Inferior parietal cortex (tissue), 1 donor: Measurements from ENCODE around the gene AOC1.

Experiments used
- DNase-seq: peaks from one replicate; pipeline ENCODE4 v3.0.0-alpha.2; 2016; ENCODE audit errors: extremely low spot score

Gene AOC1

DNA sequence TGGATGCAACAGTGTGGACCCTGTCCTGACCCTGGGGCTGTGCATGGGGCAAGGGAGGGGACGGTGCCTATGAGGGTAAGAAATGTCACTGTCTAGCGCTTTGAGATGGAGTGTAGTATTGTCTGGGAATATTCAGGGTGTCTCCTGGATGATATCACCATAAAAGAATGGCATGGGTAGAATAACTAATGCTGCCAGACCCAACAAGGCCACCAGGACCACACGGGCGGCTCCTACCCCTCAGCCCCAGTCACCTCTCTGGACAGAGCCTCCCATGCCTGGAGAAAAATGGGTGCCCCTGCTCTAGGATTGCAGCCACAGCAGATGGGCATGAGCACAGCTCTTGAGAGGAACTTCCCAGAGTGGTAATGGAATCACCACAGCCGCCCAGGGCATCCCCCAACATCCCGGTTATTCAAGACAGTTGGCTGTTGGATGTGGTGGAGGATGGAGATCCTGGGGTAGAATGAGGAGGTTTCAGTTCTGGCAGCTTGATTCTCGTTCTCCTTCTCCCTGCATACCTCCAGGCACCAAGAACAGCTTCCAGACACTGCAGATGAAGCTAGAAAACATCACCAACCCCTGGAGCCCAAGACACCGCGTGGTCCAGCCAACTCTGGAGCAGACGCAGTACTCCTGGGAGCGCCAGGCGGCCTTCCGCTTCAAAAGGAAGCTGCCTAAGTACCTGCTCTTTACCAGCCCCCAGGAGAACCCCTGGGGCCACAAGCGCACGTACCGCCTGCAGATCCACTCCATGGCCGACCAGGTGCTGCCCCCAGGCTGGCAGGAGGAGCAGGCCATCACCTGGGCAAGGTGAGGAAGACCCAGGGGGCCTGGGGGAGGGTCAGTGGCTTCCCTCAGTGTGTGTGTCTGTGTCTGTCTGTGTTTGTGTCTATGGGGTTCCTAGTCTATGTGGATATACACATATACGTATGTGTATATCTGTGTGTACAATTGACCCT, 6.2 kb downstream of the AOC1 start:
- no peak for DNase-seq

DNA sequence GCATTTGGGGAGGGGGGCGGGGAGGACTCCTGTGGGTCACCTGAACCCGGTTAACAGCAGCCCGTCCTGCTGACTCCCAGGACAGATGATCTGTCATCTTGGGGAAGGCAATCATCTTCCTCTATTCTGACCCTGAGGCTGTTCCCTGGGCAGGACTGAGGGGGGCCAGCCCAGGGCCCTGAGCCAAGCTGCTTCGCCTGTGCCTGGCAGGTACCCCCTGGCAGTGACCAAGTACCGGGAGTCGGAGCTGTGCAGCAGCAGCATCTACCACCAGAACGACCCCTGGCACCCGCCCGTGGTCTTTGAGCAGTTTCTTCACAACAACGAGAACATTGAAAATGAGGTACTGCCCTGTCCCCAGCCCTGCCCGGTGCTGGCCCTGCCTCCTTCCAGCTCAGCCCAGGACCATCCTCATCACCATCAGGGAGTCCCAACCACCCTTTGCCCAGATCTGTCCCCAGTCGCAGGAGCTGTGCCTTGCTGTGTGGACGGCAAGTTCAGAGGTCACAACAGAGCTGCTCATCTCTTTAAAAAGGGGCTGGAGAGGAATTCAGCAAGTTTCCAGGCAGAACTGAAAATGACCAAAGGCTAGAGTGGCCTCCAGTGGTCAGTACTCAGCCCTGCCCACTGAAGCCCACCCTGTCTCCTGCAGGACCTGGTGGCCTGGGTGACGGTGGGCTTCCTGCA, 8.1 kb downstream of the AOC1 start:
- no peak for DNase-seq

DNA sequence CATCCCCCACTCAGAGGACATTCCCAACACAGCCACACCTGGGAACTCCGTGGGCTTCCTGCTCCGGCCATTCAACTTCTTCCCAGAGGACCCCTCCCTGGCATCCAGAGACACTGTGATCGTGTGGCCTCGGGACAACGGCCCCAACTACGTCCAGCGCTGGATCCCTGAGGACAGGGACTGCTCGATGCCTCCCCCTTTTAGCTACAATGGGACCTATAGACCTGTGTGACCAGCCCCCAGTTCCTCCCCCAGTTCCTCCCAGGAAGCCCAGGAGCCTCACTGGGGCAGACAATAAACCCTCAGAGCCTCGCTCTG, 8.6 kb downstream of the AOC1 start:
- DNase-seq: no peak

GRCh38 chr7:150862356-150862755, 10.0 kb downstream of the AOC1 start:
- DNase-seq: no peak

- no peak for DNase-seq
Observed at GRCh38 chr7:150863946-150864345, 11.6 kb downstream of the AOC1 start.

DNA sequence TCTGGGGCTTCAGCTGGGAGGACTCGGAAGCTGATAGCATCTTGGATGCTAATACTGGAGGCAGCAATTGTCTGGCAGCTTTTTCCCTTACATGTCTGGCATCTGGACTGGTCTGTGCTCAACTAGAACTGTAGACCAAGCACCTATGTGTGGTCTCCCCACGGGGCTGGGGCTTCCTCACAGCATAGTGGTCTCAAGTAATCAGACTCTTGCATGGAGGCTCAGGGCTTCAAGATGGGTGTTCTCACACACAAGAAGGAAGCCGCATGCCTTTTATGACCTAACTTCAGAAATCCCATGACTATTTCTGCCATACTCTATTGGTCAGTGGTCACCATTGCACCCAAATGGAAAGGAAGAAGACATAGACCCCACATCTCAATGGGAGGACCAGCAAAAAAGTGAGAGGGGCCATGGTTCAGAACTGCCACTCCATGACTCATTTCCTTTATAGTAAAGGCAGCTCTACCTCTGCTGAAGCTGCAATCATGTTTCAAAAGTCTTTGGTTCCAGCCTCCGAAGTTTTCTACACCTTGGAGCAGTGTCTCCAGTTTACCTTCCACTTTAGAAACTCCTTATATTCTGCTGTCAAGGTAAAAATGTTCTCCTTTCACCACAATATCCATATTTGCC, 14.7 kb downstream of the AOC1 start:
- DNase-seq: no peak

- DNase-seq: no peak
Observed at GRCh38 chr7:150867605-150868004, 15.3 kb downstream of the AOC1 start.

- no peak for DNase-seq
Observed at GRCh38 chr7:150869467-150869866, 17.1 kb downstream of the AOC1 start.

DNA sequence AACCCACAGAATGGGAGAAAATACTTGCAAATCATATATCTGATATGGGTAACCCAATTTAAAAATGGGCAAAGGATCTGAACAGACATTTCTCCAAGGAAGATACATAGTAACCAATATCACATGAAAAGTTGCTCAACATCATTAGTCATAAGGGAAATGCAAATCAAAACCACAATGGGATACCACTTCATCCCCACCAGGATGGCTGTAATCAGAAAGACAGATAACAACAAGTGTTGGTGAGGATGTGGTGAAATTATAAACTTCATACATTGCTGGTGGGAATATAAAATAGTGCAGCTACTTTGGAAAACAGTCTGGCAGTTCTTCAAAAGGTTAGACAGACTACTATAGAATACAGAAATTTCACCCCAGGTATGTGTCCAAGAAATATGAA, 19.3 kb downstream of the AOC1 start:
- no peak for DNase-seq

- DNase-seq: no peak
Observed at GRCh38 chr7:150874401-150875198, 22.3 kb downstream of the AOC1 start.

DNA sequence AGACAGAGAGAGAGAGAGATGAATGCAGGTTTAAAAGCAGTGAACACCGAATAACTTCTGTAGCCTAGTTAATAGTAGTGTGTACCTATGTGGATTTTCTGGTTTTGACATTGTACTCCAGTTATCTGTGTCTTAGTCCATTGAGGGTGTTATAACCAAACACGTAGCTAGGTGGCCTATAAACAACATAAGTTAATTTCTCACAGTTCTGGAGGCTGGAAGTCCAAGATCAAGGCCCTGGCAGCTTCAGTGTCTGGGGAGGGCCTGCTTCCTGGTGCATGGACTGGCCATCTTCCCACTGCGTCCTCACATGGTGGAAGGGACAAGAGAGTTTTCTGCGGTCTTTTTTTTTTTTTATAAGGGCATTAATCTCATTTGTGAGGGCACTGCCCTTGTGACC, 23.5 kb downstream of the AOC1 start:
- DNase-seq: no peak

DNA sequence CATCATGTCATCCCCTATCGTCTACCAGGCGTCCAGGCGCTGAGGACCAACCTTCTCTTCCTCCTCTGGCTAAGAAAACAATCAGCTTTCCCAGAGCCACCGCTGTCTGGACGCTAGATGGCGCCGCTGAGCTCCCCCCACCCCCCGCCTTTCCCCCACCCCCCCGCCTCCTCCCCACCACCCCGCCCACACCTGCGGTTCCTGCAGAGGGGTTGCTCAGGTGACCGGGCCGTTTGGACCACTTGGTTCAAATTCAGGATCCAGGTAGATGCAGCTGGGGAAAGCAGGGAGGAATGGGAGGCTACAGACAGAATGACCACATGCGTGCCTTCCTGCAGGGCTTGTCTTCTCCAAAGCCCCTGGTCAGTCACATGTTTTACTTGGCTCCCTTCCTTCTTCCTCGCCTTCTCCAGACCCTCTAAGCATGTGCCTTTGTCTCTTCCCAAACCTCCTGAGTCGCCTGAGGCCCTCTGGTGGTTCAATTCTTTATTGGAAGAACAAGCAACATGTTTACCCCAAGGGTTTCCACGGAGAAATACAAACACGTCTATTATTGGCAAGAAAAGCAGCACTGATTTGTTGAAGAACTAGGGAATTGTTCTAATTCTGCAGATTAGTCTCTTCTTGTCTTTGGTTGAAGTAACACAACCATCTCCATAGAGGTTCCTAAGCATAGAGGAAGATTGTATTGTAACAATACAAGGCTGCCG, 24.7 kb downstream of the AOC1 start:
- DNase-seq: peak; percentile 69

- no peak for DNase-seq
Observed at GRCh38 chr7:150877536-150877935, 25.2 kb downstream of the AOC1 start.

- no peak for DNase-seq
Observed at GRCh38 chr7:150879345-150879744, 27.0 kb downstream of the AOC1 start.

DNA sequence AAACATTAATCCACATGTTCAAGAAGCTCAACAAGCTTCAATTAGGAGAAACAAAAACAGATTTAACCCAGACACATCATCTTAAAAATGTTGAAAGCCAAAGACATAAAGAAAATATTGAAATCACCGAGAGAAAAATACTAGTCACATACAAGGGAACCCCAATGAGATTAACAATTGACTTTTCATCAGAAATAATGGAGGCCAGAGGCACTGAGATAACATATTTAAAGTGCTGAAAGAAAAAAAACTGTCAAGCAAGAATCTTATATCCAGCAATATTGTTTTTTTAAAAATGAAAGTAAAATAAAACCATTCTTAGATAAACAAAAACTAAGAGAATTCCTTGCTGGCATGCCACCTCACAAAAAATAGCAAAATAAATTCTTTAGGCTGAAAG, 28.9 kb downstream of the AOC1 start:
- DNase-seq: no peak

DNA sequence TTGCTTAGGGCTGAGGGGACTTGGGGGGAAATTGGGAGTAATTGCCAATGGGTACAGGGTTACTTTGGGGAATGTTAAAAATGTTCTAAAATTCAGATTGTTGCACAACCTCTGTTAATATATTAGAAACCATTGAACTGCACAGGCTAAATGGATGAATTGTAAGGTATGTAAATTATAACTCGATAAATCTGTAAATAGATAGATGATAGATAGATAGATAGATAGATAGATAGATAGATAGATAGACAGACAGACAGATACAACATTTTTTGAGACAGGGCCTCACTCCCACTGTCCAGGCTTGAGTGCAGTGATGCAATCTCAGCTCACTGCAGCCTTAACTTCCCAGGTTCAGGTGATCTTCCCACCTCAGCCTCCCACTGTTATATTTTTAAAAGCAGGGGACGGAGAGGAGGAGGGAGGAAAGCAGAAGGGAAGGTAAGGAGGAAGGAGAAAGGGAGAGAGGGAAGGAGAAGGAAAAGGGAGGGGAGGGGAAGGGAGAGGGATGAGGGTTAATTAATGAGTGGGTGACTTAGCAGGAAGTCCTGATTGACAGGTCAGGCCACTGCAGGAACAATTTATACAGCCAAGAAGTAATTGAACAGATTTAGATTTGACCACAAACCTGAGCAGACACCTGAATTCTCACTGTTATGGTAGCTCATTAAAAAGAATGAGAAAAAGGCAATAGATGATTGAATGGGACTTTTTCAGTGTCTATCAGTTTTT, 38.7 kb downstream of the AOC1 start:
- DNase-seq: no peak

DNA sequence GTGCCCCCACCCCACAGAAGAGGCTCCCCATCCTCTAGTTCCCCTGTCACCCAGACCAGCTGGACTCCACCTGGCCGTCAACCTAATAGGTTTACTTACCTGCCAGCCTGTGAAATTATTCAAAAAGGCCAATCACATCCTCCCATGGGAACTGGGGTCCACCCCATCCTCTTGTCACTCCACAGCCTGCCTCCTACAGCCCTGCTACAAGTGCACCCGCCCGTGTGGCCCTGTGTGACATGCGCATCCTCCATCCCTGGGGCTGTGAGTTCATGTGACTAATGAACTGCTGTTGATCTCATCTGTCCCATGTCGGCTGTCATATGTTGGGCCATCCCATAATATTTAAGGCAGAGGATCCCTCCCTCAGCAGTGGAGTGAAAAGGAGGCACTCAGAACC, 39.4 kb downstream of the AOC1 start:
- no peak for DNase-seq

DNA sequence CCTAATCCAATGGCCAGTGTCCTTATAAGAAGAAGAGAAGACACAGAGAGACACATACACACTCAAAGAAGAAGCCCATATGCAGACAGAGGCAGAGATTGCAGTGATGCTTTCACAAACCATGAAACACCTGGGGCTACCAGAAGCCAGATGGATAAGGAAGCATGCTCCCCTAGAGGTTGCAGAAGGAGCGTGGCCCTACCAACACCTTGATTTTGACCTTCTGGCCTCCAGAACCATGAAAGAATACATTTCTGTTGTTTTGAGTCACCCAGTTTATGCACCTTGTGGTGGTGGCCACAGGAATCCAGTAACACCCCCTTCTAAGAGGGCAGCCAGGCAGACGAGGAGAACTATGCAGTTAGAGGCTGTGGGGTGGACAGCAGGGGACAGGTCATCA, 43.5 kb downstream of the AOC1 start:
- DNase-seq: no peak

DNA sequence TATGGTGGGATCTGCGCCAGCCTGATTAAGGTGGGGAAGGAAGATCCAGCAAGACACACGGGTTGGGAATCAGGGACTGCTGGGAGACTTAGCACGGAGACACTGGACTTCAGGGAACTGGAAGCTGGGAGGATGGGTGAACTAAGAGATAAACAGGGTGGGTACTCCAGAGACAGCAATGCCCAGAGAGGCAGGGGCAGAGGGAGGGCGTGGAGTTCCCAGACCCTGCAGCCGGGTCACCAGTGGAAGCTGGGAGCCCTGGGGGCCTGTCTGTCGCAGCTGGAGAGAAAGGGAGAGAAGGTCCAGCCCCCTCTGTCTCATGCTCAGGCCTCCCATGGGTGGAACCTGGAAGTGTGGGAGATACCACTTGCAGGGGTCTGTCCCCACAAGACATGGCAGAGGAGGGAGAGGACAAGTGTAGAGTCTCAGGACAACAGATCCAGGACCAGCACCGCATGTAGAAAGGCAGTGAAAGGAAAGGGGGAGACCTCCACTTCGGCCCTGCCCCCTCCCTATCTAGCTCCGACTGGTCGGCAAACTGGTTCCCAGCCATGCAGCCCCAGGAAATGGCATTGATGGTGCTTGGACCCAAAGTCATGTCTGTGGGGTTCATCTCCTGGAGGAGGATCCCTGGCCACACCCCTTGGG, 44.4 kb downstream of the AOC1 start:
- no peak for DNase-seq
